Ramos (cell line): ENCODE data around the gene PRKG1.

ENCODE experiments used
- in situ Hi-C: fragments of 300-500 bp; cut with MboI; formaldehyde crosslinking; loops from one replicate; pipeline ENCODE4 v1.14.3; 2022; ENCODE audit warnings: low sequenced_read_pairs; ENCODE audit not compliant: unreplicated experiment

PRKG1 gene

DNA sequence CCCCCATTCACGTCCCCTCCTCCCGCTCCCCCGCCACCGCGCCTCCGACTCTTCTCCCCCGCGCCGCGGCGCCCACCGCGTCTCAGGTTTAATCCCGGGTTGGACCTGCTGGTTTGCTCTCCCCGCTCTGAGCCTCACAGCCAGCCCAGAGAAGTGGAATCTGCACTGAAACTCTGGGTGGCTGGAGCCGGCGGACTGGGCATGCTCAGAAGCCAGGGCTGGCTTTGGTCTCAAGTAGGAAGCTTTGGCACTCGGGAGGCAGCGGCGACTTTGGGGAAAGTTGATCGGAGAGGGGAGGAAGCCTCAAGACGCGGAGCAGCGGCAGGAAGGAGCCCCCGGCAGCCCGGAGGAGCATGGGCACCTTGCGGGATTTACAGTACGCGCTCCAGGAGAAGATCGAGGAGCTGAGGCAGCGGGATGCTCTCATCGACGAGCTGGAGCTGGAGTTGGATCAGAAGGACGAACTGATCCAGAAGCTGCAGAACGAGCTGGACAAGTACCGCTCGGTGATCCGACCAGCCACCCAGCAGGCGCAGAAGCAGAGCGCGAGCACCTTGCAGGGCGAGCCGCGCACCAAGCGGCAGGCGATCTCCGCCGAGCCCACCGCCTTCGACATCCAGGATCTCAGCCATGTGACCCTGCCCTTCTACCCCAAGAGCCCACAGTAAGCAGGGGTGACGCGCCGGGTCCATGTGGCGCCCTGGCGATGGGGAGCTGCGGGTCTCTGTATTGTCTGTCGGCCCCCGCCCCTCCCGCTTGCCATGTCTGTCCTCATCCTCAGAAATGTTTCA lies at the start of gene PRKG1:
Gene PRKG1, plus strand, starts transcription at position 250 of the 791 bp plus-strand sequence.
- in situ Hi-C loops: no loop called here

DNA sequence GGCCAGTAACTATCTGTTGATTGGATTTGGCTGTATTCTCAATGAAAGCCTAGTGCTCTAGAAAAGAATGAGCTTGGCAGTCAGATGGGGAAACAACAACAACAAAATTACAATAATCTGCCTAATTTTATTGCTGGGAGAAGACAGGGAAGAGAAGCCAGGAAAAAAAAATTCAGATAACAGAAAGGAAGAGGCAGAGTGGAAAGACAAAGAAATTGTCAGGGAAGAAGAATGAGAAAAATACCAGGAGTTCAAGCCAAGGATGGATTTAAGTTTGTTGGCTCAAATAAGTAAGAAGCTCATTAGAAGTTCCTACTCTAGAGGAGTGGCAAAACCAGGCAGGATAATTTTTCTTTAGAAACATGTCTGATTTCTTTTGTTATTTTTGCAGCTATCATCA lies 45.9 kb upstream of the PRKG1 start:
- in situ Hi-C loops: no loop called here

GRCh38 chr10:51029172-51029641 lies 45.1 kb upstream of the PRKG1 start:
- in situ Hi-C loops: no loop called here

DNA sequence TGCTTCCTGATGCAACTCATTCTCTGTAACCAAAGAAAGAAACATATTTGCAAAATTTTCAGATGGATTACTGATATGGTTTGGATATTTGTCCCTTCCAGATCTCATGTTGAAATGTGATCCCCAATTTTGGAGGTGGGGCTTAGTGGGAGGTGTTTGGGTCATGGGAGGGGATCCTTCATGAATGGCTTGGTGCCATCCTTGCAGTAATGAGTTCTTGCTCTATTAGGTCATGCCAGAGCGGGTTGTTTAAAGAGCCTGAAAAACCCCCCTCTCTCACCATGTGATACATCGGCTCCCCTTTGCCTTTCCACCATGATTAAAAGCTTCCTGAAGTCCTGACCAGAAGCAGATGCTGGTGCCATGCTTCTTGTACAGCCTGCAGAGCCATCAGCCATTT lies 43.8 kb upstream of the PRKG1 start:
- in situ Hi-C loops: no loop called here

GRCh38 chr10:51031950-51032349 lies 42.3 kb upstream of the PRKG1 start:
- in situ Hi-C loops: no loop called here

- in situ Hi-C loops: no loop called here
Observed at GRCh38 chr10:51034769-51035168, 39.5 kb upstream of the PRKG1 start.

GRCh38 chr10:51035344-51035743 lies 38.9 kb upstream of the PRKG1 start:
- in situ Hi-C loops: no loop called here

DNA sequence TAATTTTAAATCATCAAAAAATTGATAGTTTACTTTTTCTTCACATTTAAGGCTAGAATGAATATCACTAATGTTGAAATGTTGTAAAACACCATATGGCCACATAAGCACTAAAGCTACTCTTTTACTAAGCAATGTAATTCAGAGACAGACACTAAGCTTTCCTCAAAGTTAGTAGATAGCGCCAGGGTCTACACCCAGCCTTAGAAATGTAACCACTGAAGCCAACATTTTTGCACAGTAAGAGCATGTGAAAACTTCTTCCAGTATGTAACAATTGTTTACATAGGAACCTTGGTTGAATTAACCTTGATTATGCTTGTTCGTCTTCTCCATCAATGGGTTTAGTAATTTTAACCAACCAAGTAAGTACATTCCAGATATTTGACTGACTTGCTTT lies 28.4 kb upstream of the PRKG1 start:
- in situ Hi-C loops: no loop called here

GRCh38 chr10:51046654-51047053 lies 27.6 kb upstream of the PRKG1 start:
- in situ Hi-C loops: no loop called here

DNA sequence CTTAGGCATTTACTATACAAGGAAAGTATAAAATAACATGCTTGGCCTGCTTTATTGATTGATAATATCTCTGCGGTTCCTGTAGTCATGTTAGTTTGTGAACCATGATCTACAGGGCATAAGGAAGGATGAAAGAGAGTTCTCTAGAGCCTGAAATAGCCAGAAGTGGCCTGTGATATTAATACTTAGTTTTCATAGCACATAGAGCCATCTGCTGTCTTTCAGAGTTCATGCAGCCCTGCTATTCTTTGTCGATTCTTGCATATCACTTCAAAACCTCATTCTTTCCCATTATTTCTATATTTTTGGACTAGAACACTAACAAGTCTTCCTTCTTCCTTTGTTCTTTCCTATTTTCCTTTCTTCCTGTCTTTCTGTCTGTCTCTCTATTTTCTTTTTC lies 26.4 kb upstream of the PRKG1 start:
- in situ Hi-C loops: no loop called here

DNA sequence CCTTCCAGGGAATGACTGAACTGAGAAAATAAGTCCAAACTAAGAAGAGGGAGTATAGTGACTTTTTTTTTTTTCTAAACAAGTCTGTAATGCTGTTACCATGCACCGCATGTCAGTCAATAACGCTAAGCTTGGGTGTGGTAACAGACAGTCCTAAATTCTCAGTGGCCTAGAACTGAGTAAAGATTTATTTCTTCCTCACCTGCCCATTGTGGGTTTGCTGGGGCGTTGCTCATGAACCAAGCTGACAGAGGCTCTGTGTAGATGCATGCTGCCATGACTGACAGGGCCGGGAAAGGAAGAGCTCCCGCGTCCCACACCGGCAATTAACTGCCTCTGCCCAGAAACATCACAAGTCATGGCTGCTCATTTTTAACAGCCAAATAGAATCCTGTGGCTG lies 25.5 kb upstream of the PRKG1 start:
- in situ Hi-C loops: no loop called here

DNA sequence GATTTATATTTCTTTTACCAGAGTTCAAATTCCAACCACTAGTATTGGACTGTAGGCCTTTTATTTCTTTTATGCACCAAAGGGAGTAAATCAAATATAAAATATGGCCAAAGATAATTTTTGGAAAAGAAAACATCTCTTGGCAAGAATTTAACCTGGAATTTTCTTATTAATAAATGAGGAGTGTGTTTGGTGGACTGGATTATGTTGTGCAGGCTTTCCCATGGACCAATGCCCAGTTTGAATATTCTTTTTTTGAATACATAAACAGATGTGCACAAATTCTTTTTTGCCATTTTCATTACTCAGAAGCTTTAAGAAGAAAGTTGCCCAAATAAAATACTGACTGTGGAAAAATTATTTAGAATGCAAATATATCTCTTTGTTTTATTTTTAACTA lies 22.1 kb upstream of the PRKG1 start:
- in situ Hi-C loops: no loop called here

DNA sequence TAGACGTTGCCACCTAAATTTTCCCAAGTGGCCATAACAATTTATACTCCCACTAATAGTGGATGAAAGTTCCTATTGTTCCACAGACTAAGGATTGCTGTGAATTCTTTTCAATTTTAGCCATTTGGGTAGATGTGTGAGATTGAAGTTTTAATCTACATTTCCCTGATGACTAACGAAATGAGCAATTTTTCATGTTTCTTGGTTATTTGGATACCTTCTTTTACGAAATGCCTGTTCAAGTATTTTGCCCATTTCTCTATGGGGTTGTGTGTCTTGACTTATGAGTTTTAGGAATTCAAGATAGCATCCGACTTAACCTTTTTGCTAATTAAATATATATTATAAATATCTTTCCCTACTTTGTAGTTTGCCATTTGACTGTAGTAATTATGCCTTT lies 16.4 kb upstream of the PRKG1 start:
- in situ Hi-C loops: no loop called here

DNA sequence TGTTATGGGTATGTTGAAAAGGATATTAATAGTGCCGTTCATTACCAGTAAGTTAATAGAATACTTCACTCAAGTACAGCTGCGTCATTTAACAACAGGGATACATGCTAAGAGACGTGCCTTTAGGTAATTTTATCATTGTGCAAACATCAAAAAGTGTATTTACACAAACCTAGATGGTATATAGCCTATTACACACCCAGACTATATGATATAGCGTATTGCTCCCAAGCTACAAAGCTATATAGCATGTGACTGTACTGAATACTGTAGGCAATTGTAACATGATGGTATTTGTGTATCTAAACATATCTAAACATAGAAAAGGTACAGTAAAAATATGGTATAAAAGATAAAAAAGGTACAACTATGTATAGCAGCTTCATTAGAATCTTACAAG lies 11.1 kb upstream of the PRKG1 start:
- in situ Hi-C loops: no loop called here

- in situ Hi-C loops: no loop called here
Observed at GRCh38 chr10:51063659-51064535, 10.4 kb upstream of the PRKG1 start.

GRCh38 chr10:51066231-51066630 lies 8.1 kb upstream of the PRKG1 start:
- in situ Hi-C loops: no loop called here

- in situ Hi-C loops: no loop called here
Observed at GRCh38 chr10:51072210-51072609, 2.1 kb upstream of the PRKG1 start.

DNA sequence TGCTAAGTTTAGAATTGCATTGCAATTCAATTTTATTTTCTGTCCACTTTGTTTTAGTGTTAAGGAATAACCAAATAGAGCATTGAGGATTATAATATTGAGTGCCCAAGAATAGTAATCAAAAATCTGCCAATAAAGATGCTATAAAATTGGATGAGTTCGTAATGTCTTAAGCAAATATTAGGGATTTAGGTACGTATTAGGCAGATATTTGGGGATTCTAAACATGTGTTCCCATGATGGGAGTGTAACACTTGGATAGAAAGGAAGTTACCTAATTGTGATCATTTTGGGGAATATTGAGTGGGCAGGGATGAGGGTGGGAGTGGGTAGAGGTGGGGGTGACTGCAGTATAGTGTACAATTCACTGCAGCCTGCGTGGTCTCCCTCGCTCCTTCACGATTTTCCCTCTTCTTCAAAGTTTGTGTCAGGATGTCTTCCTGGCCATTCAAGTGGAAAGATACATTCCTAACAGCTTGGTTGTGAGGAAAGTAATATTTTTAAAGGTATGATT lies 1.3 kb upstream of the PRKG1 start:
- in situ Hi-C loops: no loop called here

DNA sequence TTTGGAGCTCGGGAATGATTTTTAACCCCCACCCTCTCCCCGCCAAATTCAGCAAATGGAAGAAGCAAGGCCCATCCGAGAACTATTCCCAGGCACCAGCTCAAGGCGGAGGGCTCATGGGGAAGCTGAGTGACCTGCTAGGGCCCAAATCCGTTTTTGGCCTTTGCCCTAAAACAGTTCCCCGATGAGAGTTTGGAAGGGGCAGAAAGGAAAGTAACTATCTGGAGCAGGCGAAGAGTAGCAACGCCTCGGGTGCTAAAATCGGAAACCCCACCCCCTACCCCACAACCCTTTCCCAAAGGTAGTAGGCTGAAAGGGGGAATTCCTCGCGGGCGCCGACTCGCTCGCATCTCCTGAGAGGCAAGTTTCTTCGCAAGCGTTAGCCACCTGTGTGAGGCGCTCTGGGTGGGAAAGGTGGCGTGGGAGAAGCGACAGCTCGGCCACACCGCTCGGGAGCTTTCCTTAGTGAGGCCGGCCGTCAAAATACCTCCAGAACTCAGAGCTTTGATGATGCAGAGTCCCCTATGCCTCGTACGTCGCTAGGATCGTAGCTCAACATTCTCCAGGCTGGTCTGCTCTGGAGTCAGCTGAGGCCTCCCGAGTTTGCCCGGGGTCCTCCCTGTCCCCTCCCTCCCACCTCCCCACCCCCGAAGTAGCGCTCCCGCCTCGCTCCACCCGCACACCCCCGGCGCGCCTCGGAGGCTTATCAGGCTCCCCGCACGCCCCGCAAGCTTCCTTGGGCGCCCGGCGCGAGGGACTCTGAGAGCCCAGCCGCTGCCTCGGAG lies 642 bp upstream of the PRKG1 start:
- in situ Hi-C loops: no loop called here
